HG02759 (cell line): ENCODE results near the gene PIGS.
"Not testable (repeated sequence)": the region's sequence is repeated elsewhere in the genome, so short reads cannot be mapped to it uniquely, and the experiment has no call there.

Source experiments
- ATAC-seq: cut with Tn5 transposase; IDR thresholded peaks from one replicate; pipeline ENCODE4 v1.9.1; 2021; ENCODE audit warnings: mild to moderate bottlenecking, moderate library complexity; ENCODE audit not compliant: unreplicated experiment

PIGS gene

GRCh38 chr17:28571361-28572122 lies at the start of gene PIGS:
Gene PIGS, minus strand, starts transcription at chr17:28571524. Its CDS starts 28 bp downstream, at chr17:28571496.
- ATAC-seq = peak; percentile 93

- ATAC-seq = no peak
Measured at GRCh38 chr17:28620010-28620409, 48.7 kb upstream of the PIGS start.

- no peak for ATAC-seq
Measured at GRCh38 chr17:28618464-28618863, 47.1 kb upstream of the PIGS start.

- ATAC-seq = no peak
Measured at GRCh38 chr17:28616281-28616680, 45.0 kb upstream of the PIGS start.

GRCh38 chr17:28615260-28615940 lies 44.1 kb upstream of the PIGS start:
- ATAC-seq = no peak

GRCh38 chr17:28613931-28614381 lies 42.6 kb upstream of the PIGS start, which contains the start of gene RSKR:
Gene RSKR, minus strand, starts transcription at chr17:28614185. Its CDS starts 24 bp downstream, at chr17:28614161.
- no peak for ATAC-seq

GRCh38 chr17:28612936-28613872 lies 41.9 kb upstream of the PIGS start:
- no peak for ATAC-seq

- no peak for ATAC-seq
Measured at GRCh38 chr17:28612531-28612930, 41.2 kb upstream of the PIGS start.

GRCh38 chr17:28610376-28610775 lies 39.1 kb upstream of the PIGS start:
- ATAC-seq = no peak

- not testable (repeated sequence) for ATAC-seq
Measured at GRCh38 chr17:28604031-28604430, 32.7 kb upstream of the PIGS start.

GRCh38 chr17:28599311-28600184 lies 28.2 kb upstream of the PIGS start:
- peak; percentile 40 for ATAC-seq

GRCh38 chr17:28598799-28599310 lies 27.5 kb upstream of the PIGS start, which contains the start of gene SPAG5:
Gene SPAG5, minus strand, starts transcription at chr17:28599025. Its CDS starts 79 bp downstream, at chr17:28598946.
- peak; percentile 89 for ATAC-seq

- no peak for ATAC-seq
Measured at GRCh38 chr17:28598389-28598788, 27.1 kb upstream of the PIGS start.

- ATAC-seq = no peak
Measured at GRCh38 chr17:28597606-28598383, 26.5 kb upstream of the PIGS start.

- no peak for ATAC-seq
Measured at GRCh38 chr17:28592260-28592659, 20.9 kb upstream of the PIGS start.

- ATAC-seq = no peak
Measured at GRCh38 chr17:28585851-28586250, 14.5 kb upstream of the PIGS start.

- no peak for ATAC-seq
Measured at GRCh38 chr17:28584434-28584833, 13.1 kb upstream of the PIGS start.

- ATAC-seq = no peak
Measured at GRCh38 chr17:28582513-28582912, 11.2 kb upstream of the PIGS start.

- no peak for ATAC-seq
Measured at GRCh38 chr17:28580959-28581358, 9.6 kb upstream of the PIGS start.
